ENCODE results near the gene UMPS. TPM values are rescaled to one million over a fixed set of nuclear protein-coding genes. Genes with fewer than 3 reads are reported as not detected.

Gene UMPS
- total and polyA plus RNA-seq, 9 of the 15 experiments (the other 6 are each of a cell fraction or from before 2014, with no cell fraction given) = 28.9 to 91.0 (median 45.9) TPM

DNA sequence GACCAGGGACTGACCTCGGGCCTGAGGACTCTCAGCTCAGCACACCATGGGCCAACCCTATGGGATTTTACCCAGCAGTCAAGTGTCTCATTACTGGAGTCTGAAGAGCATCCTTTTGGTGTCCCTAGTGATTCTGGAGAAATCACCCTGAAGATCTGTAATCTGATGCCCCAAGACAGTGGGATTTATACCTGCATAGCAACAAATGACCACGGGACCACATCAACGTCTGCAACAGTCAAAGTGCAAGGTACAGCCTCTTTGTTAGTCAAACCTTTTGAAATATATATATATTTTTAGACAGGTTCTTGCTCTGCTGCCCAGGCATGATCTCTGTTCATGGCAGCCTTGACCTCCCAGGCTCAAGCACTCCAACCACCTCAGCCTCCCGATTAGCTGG, 34.2 kb upstream of the UMPS start:
- POLR2A ChIA-PET = no interaction called here
- ATAC-seq (no peak), FAIRE-seq (no peak), DNase-seq (ENCODE audit: extremely low read depth in 1 of 4, low spot score in 3 of 4) (no peak)
- CTCF ChIA-PET (ENCODE audit: low intra/inter-chr PET ratio) = interaction anchor here (0.7 kb wide), 1 partner anchor 34 kb away, joined by 4 read pairs; the partner anchor contains the start of gene UMPS
- TF ChIP-seq SAFB2 (IDR thresholded peaks at IDR 0.05; ENCODE audit: borderline replicate concordance, low read depth, low read length, severe bottlenecking) (no peak), ZFP1 (CRISPR knock-in tag; IDR thresholded peaks at IDR 0.05) (no peak)
- TF ChIP-seq, protein P1, sequence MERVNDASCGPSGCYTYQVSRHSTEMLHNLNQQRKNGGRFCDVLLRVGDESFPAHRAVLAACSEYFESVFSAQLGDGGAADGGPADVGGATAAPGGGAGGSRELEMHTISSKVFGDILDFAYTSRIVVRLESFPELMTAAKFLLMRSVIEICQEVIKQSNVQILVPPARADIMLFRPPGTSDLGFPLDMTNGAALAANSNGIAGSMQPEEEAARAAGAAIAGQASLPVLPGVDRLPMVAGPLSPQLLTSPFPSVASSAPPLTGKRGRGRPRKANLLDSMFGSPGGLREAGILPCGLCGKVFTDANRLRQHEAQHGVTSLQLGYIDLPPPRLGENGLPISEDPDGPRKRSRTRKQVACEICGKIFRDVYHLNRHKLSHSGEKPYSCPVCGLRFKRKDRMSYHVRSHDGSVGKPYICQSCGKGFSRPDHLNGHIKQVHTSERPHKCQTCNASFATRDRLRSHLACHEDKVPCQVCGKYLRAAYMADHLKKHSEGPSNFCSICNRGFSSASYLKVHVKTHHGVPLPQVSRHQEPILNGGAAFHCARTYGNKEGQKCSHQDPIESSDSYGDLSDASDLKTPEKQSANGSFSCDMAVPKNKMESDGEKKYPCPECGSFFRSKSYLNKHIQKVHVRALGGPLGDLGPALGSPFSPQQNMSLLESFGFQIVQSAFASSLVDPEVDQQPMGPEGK (CRISPR knock-in tag; IDR thresholded peaks at IDR 0.05; ENCODE audit: borderline replicate concordance) = no peak
- H3K9me1 ChIP-seq (ENCODE audit: control insufficient read depth, insufficient read depth, low read length) = no peaks in the 10 kb centered on the region
- in situ Hi-C loops (cut with MboI) = no loop called here
- no peaks in the 10 kb centered on the region; the same call in 1 of the 2 replicates for H3K9me3 ChIP-seq (replicated peaks; ENCODE audit: control insufficient read depth, insufficient read depth, low read depth, low read length)
- no peaks in the 10 kb centered on the region for H4K20me1 ChIP-seq (replicated peaks; ENCODE audit: control insufficient read depth, insufficient read depth, low read length)
- no peaks in the 10 kb centered on the region for H3K79me2 ChIP-seq (ENCODE audit: control insufficient read depth, insufficient read depth, low read length)
- H3K27ac ChIP-seq (ENCODE audit: extremely low read depth, low read depth, low read length) = no peak overlapping the region
- H3K4me2 ChIP-seq (ENCODE audit: insufficient read depth, low read length) = no peak overlapping the region
- BruUV-seq (replicated peaks) = no TSS peak
- H3K27me3 ChIP-seq (ENCODE audit: control insufficient read depth in 2 of 2, insufficient read depth in 2 of 2, low read length in 2 of 2) = peaks cover 2 to 18% of the 10 kb centered on the region in 2 experiments; a peak in 4 of 5 replicates
- no peaks in the 10 kb centered on the region; a peak in 1 of 5 replicates for H3K4me1 ChIP-seq (replicated peaks in 1 of 2; ENCODE audit: control insufficient read depth in 2 of 2, insufficient read depth in 2 of 2, low read length in 2 of 2)
- H3K36me3 ChIP-seq (ENCODE audit: control insufficient read depth, insufficient read depth, low read length) = no peaks in the 10 kb centered on the region
- H3K4me3 ChIP-seq = no peak overlapping the region
- 6% methylated on average over 4 of the region's 4 CpGs for WGBS (ENCODE audit: insufficient coverage, low coverage, missing lambda C conversion rate)
- intact Hi-C loops (cut with micrococcal nuclease) = no loop called here
- H3K9ac ChIP-seq (ENCODE audit: insufficient read depth in 1 of 2, low read depth in 2 of 2, low read length in 2 of 2) = no peak overlapping the region
- no peak overlapping the region for H2AFZ ChIP-seq (ENCODE audit: low read depth, low read length)
